ENCODE data around the gene ST8SIA5.

The ST8SIA5 gene

GRCh38 chr18:46736736-46737135 is 20.1 kb downstream of the ST8SIA5 start:
- no peak for DNase-seq
- H3K27ac ChIP-seq, result no peak overlapping the region
- no peaks in the 10 kb centered on the region for H3K27me3 ChIP-seq (replicated peaks)
- H3K36me3 ChIP-seq (replicated peaks), result no peaks in the 10 kb centered on the region
- no peak for TF ChIP-seq CTCF (IDR thresholded peaks at IDR 0.05; ENCODE audit: low read depth, low read length, missing control alignments)
- in situ Hi-C loops (cut with HindIII; ENCODE audit: low pct_ligation_motif_present, low sequenced_read_pairs), result no loop called here
- H3K4me3 ChIP-seq (ENCODE audit: low read depth, low read length), result no peak overlapping the region

DNA sequence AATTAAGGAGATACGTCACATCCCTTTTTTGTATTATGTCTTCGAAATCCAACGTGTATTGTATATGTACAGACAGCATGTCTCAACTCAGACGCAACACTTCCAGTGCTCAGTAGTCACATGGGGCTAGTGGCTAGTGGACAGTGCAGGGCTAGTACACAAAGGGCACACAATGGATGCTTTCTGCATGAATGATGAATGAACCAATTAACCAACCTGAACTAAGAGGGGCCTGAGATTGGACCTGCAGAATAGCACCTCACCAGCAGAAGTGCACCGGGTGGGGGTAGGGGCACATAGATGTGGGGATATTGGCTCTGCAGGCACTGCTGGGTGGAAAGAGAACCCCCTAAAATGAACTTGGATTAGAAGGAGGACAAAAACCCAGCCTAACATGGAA is 20.7 kb downstream of the ST8SIA5 start:
- in situ Hi-C loops (cut with HindIII; ENCODE audit: low pct_ligation_motif_present, low sequenced_read_pairs), result no loop called here
- Histone ChIP-seq H3K27me3 (replicated peaks) (no peaks in the 10 kb centered on the region), H3K27ac (no peak overlapping the region), H3K36me3 (replicated peaks) (no peaks in the 10 kb centered on the region), H3K4me3 (ENCODE audit: low read depth, low read length) (no peak overlapping the region)
- no peak for TF ChIP-seq CTCF (IDR thresholded peaks at IDR 0.05; ENCODE audit: low read depth, low read length, missing control alignments)
- DNase-seq, result no peak

GRCh38 chr18:46734981-46735380 is 21.9 kb downstream of the ST8SIA5 start:
- TF ChIP-seq CTCF (IDR thresholded peaks at IDR 0.05; ENCODE audit: low read depth, low read length, missing control alignments), result no peak
- no peak overlapping the region for H3K27ac ChIP-seq
- H3K4me3 ChIP-seq (ENCODE audit: low read depth, low read length), result no peak overlapping the region
- in situ Hi-C loops (cut with HindIII; ENCODE audit: low pct_ligation_motif_present, low sequenced_read_pairs), result no loop called here
- DNase-seq, result no peak
- no peaks in the 10 kb centered on the region for H3K27me3 ChIP-seq (replicated peaks)
- H3K36me3 ChIP-seq (replicated peaks), result no peaks in the 10 kb centered on the region

GRCh38 chr18:46733872-46734271 is 23.0 kb downstream of the ST8SIA5 start:
- in situ Hi-C loops (cut with HindIII; ENCODE audit: low pct_ligation_motif_present, low sequenced_read_pairs), result no loop called here
- no peak for TF ChIP-seq CTCF (IDR thresholded peaks at IDR 0.05; ENCODE audit: low read depth, low read length, missing control alignments)
- Histone ChIP-seq H3K27me3 (replicated peaks) (no peaks in the 10 kb centered on the region), H3K36me3 (replicated peaks) (no peaks in the 10 kb centered on the region), H3K27ac (no peak overlapping the region), H3K4me3 (ENCODE audit: low read depth, low read length) (no peak overlapping the region)
- DNase-seq, result no peak

DNA sequence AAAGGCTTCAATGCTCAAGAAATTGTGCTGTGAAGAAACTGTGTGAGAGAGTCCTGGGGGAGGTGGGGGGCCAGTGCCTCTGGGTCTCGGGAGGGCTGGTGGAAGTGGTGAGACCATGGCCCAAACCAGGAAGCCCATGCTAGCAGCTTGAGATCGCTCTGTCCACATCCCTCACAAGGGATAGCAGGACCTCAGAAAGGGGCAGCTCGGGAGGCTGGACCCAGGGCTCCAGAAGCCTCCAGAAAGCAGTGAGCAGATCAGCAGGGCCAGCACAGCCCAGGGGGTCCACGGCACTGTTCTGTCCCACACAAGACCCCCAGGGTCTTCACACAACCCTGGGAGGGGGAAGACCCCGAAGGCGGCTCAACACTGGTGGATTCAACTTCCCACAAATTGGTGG is 24.1 kb downstream of the ST8SIA5 start:
- DNase-seq, result no peak
- in situ Hi-C loops (cut with HindIII; ENCODE audit: low pct_ligation_motif_present, low sequenced_read_pairs), result no loop called here

More for the DNA sequence above, 24.1 kb downstream of the ST8SIA5 start:
- no peak overlapping the region for H3K27ac ChIP-seq
- H3K36me3 ChIP-seq (replicated peaks), result no peaks in the 10 kb centered on the region
- TF ChIP-seq CTCF (IDR thresholded peaks at IDR 0.05; ENCODE audit: low read depth, low read length, missing control alignments), result no peak
- H3K27me3 ChIP-seq (replicated peaks), result no peaks in the 10 kb centered on the region
- no peak overlapping the region for H3K4me3 ChIP-seq (ENCODE audit: low read depth, low read length)
